GM18498 (cell line): ENCODE results near the gene WNT11.
A peak's percentile ranks its signal among the peaks of the same experiment; 100 is the strongest.

Experiments
- ATAC-seq: cut with Tn5 transposase; IDR thresholded peaks from one replicate; pipeline ENCODE4 v1.9.1; 2021; ENCODE audit warnings: mild to moderate bottlenecking, moderate library complexity; ENCODE audit not compliant: unreplicated experiment

The WNT11 gene

GRCh38 chr11:76158394-76159302, 47.7 kb downstream of the WNT11 start:
- ATAC-seq = no peak

- no peak for ATAC-seq
These were observed 48.4 kb downstream of the WNT11 start for GRCh38 chr11:76157891-76158290.

GRCh38 chr11:76156971-76157427, 49.3 kb downstream of the WNT11 start:
- ATAC-seq = no peak

GRCh38 chr11:76155500-76156227, 50.6 kb downstream of the WNT11 start:
- ATAC-seq = no peak

- no peak for ATAC-seq
These were observed 52.8 kb downstream of the WNT11 start for GRCh38 chr11:76153571-76153923.

GRCh38 chr11:76152741-76153570, 53.3 kb downstream of the WNT11 start:
- peak; percentile 59 for ATAC-seq

GRCh38 chr11:76152086-76152681, 54.1 kb downstream of the WNT11 start:
- no peak for ATAC-seq

GRCh38 chr11:76151556-76152085, 54.7 kb downstream of the WNT11 start:
- no peak for ATAC-seq

GRCh38 chr11:76150141-76150540, 56.2 kb downstream of the WNT11 start:
- no peak for ATAC-seq

GRCh38 chr11:76149713-76150112, 56.6 kb downstream of the WNT11 start:
- ATAC-seq = no peak

GRCh38 chr11:76148941-76149613, 57.2 kb downstream of the WNT11 start:
- ATAC-seq = no peak

- no peak for ATAC-seq
These were observed 58.1 kb downstream of the WNT11 start for GRCh38 chr11:76148231-76148630.

- no peak for ATAC-seq
These were observed 59.1 kb downstream of the WNT11 start for GRCh38 chr11:76147106-76147740.

- ATAC-seq = no peak
These were observed 63.0 kb downstream of the WNT11 start for GRCh38 chr11:76143274-76143673.

- ATAC-seq = no peak
These were observed 64.3 kb downstream of the WNT11 start for GRCh38 chr11:76141901-76142588.

GRCh38 chr11:76140912-76141574, 65.3 kb downstream of the WNT11 start:
- ATAC-seq = no peak

- no peak for ATAC-seq
These were observed 67.0 kb downstream of the WNT11 start for GRCh38 chr11:76139314-76139713.
